Measurements from ENCODE around the gene IVNS1ABP. TPM values are rescaled to one million over a fixed set of nuclear protein-coding genes. Genes with fewer than 3 reads are reported as not detected.

The IVNS1ABP gene
- total and polyA plus RNA-seq, 2 of the 13 experiments (the other 11 are each of a cell fraction or from before 2014, with no cell fraction given) = 49.1 to 51.7 TPM

DNA sequence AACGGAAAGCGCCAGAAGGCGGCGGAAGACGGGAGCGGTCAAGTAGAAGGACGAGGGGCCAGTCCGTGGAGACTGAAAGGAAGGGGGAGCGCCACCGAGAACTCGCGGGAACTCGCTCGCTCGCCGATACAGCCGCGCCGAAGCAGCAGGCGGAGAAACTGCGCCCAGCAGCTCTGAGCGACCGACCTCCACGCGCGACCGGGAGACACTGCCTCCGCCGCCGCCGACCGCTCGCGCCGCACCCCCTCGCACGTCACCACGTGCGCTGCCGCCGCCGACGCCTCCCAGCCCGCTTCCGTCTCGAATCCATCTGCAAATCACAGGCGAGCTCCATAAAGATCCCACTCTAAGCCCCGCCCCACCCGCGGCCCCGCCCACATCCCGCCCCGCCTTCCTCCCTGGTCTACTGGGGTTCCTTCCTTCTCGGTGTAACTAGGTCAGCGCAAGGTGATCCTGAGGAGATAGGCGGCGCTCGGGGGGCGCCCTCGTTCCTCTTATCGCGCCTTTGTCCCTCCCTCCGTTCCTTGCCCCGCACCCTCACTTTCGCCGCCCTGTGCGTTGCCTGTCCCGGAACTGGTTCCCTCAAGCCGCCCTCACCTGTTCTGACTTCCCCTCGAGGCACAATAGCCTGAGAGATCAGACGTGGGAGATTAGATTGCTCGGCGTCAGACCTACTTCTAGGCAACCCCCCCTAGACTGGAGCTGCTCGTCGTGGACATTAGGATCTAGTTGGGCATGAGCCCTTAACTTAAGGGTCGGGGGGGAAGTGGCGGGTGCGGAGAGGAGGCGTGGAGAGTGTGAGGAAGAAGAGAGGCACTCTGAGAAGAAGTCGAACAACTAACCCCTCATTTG lies at the start of gene IVNS1ABP (continued):
- TF ChIP-seq KDM5B (CRISPR knock-in tag; IDR thresholded peaks at IDR 0.05; ENCODE audit: borderline replicate concordance) (peak; percentile 79; the same call in 1 of the 2 replicates), NFYC (CRISPR knock-in tag; IDR thresholded peaks at IDR 0.05) (peak; percentile 64), ZBTB38 (CRISPR knock-in tag; IDR thresholded peaks at IDR 0.05) (peak; percentile 59; the same call in 1 of the 2 replicates), ZNF510 (CRISPR knock-in tag; IDR thresholded peaks at IDR 0.05; ENCODE audit: low read depth) (no peak), AGO1 (IDR thresholded peaks at IDR 0.05; ENCODE audit: low read depth, low read length, poor library complexity, severe bottlenecking) (no peak), IRX3 (CRISPR knock-in tag; IDR thresholded peaks at IDR 0.05; ENCODE audit: borderline replicate concordance, low read depth) (no peak), ZNF740 (CRISPR knock-in tag; IDR thresholded peaks at IDR 0.05) (no peak; the same call in 1 of the 2 replicates), IRF2 (CRISPR knock-in tag; IDR thresholded peaks at IDR 0.05) (no peak; the same call in 1 of the 2 replicates), ZNF775 (CRISPR knock-in tag; IDR thresholded peaks at IDR 0.05; ENCODE audit: borderline replicate concordance) (no peak)
- TF ChIP-seq, protein P1, sequence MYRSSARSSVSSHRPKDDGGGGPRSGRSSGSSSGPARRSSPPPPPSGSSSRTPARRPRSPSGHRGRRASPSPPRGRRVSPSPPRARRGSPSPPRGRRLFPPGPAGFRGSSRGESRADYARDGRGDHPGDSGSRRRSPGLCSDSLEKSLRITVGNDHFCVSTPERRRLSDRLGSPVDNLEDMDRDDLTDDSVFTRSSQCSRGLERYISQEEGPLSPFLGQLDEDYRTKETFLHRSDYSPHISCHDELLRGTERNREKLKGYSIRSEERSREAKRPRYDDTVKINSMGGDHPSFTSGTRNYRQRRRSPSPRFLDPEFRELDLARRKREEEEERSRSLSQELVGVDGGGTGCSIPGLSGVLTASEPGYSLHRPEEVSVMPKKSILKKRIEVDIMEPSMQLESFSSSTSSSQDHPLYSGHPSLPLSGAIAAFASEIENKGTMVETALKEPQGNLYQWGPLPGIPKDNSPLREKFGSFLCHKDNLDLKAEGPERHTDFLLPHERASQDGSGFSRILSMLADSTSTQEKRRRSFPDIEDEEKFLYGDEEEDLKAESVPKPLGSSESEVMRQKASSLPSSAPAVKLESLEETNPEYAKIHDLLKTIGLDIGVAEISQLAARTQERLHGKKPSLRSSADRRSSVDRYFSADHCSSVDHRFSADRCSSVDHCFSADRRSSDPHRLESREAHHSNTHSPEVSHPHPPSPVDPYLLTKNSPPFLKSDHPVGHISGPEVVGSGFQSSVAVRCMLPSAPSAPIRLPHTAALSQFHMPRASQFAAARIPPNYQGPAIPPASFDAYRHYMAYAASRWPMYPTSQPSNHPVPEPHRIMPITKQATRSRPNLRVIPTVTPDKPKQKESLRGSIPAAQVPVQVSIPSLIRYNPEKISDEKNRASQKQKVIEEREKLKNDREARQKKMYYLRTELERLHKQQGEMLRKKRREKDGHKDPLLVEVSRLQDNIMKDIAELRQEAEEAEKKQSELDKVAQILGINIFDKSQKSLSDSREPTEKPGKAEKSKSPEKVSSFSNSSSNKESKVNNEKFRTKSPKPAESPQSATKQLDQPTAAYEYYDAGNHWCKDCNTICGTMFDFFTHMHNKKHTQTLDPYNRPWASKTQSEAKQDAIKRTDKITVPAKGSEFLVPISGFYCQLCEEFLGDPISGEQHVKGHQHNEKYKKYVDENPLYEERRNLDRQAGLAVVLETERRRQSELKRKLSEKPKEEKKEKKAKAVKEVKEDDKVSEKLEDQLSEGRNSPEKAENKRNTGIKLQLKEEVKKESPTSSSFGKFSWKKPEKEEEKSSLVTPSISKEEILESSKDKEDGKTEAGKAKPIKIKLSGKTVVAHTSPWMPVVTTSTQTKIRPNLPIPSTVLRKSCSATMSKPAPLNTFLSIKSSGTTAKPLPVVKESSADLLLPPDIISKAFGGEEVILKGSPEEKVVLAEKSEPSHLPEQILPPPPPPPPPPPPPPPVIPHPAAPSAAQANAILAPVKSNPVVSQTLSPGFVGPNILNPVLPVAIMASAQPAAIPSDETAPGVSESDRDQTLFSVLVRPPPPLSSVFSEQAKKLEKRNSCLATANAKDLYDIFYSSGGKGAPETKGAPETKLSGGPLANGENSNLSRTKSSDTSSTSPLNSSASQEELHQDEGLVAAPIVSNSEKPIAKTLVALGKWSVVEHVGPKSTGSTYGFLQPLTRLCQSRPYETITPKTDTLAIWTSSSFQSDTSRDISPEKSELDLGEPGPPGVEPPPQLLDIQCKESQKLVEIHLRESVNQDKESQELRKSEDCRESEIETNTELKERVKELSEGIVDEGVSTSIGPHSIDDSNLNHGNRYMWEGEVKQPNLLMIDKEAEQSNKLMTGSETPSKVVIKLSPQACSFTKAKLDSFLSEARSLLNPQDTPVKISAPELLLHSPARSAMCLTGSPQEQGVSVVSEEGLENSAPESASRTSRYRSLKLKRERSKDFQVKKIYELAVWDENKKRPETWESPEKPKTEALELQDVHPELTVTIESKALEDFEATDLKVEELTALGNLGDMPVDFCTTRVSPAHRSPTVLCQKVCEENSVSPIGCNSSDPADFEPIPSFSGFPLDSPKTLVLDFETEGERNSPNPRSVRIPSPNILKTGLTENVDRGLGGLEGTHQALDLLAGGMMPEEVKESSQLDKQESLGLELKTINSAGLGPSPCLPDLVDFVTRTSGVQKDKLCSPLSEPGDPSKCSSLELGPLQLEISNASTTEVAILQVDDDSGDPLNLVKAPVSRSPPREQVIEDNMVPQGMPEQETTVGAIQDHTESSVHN (CRISPR knock-in tag; IDR thresholded peaks at IDR 0.05) = no peak
- TF ChIP-seq, protein P2, sequence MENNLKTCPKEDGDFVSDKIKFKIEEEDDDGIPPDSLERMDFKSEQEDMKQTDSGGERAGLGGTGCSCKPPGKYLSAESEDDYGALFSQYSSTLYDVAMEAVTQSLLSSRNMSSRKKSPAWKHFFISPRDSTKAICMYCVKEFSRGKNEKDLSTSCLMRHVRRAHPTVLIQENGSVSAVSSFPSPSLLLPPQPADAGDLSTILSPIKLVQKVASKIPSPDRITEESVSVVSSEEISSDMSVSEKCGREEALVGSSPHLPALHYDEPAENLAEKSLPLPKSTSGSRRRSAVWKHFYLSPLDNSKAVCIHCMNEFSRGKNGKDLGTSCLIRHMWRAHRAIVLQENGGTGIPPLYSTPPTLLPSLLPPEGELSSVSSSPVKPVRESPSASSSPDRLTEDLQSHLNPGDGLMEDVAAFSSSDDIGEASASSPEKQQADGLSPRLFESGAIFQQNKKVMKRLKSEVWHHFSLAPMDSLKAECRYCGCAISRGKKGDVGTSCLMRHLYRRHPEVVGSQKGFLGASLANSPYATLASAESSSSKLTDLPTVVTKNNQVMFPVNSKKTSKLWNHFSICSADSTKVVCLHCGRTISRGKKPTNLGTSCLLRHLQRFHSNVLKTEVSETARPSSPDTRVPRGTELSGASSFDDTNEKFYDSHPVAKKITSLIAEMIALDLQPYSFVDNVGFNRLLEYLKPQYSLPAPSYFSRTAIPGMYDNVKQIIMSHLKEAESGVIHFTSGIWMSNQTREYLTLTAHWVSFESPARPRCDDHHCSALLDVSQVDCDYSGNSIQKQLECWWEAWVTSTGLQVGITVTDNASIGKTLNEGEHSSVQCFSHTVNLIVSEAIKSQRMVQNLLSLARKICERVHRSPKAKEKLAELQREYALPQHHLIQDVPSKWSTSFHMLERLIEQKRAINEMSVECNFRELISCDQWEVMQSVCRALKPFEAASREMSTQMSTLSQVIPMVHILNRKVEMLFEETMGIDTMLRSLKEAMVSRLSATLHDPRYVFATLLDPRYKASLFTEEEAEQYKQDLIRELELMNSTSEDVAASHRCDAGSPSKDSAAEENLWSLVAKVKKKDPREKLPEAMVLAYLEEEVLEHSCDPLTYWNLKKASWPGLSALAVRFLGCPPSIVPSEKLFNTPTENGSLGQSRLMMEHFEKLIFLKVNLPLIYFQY (CRISPR knock-in tag; IDR thresholded peaks at IDR 0.05; ENCODE audit: borderline replicate concordance) = no peak
- TF ChIP-seq, protein P3, sequence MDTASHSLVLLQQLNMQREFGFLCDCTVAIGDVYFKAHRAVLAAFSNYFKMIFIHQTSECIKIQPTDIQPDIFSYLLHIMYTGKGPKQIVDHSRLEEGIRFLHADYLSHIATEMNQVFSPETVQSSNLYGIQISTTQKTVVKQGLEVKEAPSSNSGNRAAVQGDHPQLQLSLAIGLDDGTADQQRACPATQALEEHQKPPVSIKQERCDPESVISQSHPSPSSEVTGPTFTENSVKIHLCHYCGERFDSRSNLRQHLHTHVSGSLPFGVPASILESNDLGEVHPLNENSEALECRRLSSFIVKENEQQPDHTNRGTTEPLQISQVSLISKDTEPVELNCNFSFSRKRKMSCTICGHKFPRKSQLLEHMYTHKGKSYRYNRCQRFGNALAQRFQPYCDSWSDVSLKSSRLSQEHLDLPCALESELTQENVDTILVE (CRISPR knock-in tag; IDR thresholded peaks at IDR 0.05) = no peak

Measured in HepG2 (cell line).